Hepatocyte (in vitro differentiated cells): Measurements from ENCODE around the gene CAPG.

Source experiments
- CTCF ChIP-seq: fragments of 200-600 bp; sonication (generic); IDR thresholded peaks from 2 replicates; pipeline ENCODE4 v1.5.1; 2016; ENCODE audit warnings: antibody characterized with exemption, mild to moderate bottlenecking; ENCODE audit not compliant: poor library complexity
- EZH2 ChIP-seq: fragments of 200-600 bp; sonication (generic); IDR thresholded peaks from 2 replicates; pipeline ENCODE4 v1.6.1; 2016; ENCODE audit warnings: antibody characterized with exemption, mild to moderate bottlenecking, borderline replicate concordance
- EZH2phosphoT487 ChIP-seq: fragments of 200-600 bp; sonication (generic); IDR thresholded peaks from one replicate; pipeline ENCODE4 v1.6.1; 2018; ENCODE audit warnings: antibody characterized with exemption, mild to moderate bottlenecking, low read depth, moderate library complexity; ENCODE audit not compliant: unreplicated experiment, severe bottlenecking

GRCh38 chr2:85455552-85456090 lies 45.5 kb upstream of the CAPG start:
- TF ChIP-seq CTCF (peak; percentile 8), EZH2phosphoT487 (no peak), EZH2 (no peak)
